HG03135 (cell line): ENCODE data around the gene RPL21.
A peak's percentile ranks its signal among the peaks of the same experiment; 100 is the strongest.

ENCODE experiments used
- ATAC-seq: cut with Tn5 transposase; IDR thresholded peaks from one replicate; pipeline ENCODE4 v1.9.1; 2021; ENCODE audit warnings: mild to moderate bottlenecking, moderate library complexity; ENCODE audit not compliant: unreplicated experiment

RPL21 gene

DNA sequence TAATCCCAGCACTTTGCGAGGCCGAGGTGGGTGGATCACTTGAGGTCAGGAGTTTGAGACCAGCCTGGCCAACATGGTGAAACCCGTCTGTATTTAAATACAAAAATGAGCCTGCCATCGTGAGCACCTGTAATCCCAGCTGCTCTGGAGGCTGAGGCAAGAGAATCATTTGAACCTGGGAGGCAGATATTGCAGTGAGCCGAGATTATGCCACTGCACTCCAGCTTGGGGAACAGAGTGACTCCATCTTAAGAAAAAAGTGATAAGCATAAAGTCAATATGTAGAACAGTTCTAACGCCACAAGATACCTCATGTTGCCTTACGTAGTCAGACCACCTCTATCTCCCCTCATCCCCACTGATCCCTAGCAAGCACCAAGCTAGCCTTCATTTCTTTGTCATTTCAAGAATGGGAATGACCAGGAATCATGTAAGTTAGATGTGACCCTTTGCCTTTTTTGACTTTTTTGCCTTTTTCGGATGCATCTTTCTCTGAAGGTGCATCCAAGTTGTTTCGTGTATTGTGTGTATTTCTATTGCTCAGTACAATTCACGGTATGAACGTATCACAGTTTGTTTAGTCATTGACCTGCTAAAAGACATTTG, 6.4 kb downstream of the RPL21 start:
- no peak for ATAC-seq

- ATAC-seq = no peak
Observed at GRCh38 chr13:27258637-27259386, 7.5 kb downstream of the RPL21 start.

- no peak for ATAC-seq
Observed at GRCh38 chr13:27259831-27260230, 8.5 kb downstream of the RPL21 start.

DNA sequence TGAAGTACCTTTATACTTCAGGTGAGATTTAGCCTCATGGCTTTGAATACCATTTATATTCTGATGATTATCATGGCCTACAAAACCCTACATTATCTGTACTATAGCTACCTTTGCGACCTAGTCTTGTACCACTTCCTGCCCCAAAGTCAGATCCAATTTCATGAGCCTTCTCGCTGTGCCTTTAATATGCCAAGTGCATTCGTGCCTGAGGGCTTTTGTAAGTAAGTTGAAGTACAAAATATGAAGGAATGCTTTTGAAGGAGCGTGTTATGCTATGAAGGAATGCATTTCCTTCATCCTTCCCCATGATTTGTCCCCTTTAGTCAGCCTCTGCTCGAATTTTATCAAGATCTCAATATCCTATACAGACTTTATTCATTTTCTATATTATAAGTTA, 10.0 kb downstream of the RPL21 start:
- ATAC-seq = no peak

GRCh38 chr13:27263438-27263837, 12.1 kb downstream of the RPL21 start:
- ATAC-seq = no peak

GRCh38 chr13:27264181-27264580, 12.8 kb downstream of the RPL21 start:
- no peak for ATAC-seq

DNA sequence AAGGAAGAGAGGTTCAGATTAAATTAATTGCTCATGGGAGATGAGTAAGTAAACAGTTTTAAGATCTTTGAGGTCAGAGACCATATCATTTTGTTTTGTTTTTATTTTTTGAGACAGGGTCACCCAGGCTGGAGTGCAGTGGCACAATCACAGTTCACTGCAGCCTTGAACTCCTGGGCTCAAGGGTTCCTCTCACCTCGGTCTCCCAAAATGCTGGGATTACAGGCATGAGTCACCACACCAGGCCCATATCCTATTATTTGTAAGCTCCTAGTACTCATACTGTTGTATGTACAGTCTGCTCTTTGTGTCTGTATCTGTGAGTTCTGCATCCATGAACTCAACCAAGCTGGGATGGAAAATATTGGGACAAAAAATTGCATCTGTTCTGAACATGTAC, 13.3 kb downstream of the RPL21 start:
- no peak for ATAC-seq

- no peak for ATAC-seq
Observed at GRCh38 chr13:27266917-27267316, 15.6 kb downstream of the RPL21 start.

DNA sequence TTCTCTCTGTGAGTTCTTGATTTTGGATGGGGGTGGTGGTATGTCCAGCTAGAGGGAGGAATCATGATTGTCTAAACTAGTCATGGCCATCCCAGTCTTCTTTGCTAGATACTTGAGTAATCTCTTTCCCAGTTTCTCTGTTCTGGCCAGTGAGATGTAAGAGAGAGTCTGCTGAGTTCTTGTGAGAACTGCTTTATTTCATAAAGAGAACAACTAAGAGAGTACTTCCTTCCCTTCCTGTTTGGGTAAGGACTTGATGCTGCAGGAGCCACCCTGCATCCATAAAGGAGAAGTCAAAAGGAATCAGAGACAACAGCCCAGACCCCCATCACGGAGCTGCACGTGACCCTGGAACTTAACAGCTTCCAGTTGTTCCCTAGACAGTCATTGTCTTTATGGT, 16.2 kb downstream of the RPL21 start:
- ATAC-seq = no peak

GRCh38 chr13:27269114-27269665, 17.8 kb downstream of the RPL21 start:
- ATAC-seq = no peak

DNA sequence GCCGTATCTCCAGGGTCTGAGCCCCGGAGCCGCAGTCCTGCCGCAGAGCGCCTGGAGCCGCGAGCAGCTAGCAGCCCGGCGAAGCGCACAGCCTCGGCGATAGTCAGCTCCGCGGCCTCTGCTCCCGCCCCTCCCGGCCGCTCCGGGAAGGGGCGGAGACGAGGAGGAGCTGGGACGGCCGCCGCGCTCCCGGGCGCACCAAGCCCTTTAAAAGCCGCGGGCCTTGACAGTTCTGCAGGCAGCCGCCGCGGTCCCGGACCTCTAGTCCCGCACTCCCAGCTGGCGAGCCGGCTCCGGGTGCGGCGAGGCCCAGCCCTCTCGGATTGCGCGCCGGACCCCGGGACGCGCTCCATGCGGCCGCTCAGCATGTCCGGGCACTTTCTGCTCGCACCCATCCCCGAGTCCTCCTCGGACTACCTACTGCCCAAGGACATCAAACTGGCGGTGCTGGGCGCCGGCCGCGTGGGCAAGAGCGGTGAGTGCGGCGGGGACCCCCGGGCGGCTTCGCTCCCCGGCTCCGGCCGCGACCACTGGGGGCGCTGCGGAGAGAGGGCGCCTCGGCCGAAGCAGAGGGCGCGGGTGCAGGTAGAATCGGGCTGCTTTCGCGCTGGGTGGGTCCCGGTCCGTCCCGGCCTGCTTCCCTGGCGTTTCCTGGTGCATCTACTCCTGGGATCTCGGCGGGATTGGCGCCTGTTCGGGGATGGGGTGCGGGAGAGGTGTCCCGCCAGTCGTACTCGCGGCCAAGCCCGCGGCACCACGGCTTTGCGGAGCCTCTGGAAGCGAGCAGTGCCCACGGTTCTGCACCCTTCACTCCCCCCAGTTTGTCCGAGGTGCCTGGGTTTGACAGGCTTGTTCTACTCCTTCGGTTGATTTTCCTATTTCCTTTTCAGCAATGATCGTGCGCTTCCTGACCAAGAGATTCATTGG, 19.5 kb downstream of the RPL21 start, which contains the start of gene RASL11A:
Gene RASL11A, plus strand, starts transcription at position 237 of the 927 bp plus-strand sequence. Its CDS starts 115 bp downstream, at position 352.
- peak; percentile 84 for ATAC-seq

- no peak for ATAC-seq
Observed at GRCh38 chr13:27271570-27272096, 20.3 kb downstream of the RPL21 start.

- ATAC-seq = no peak
Observed at GRCh38 chr13:27273658-27274425, 22.5 kb downstream of the RPL21 start.

DNA sequence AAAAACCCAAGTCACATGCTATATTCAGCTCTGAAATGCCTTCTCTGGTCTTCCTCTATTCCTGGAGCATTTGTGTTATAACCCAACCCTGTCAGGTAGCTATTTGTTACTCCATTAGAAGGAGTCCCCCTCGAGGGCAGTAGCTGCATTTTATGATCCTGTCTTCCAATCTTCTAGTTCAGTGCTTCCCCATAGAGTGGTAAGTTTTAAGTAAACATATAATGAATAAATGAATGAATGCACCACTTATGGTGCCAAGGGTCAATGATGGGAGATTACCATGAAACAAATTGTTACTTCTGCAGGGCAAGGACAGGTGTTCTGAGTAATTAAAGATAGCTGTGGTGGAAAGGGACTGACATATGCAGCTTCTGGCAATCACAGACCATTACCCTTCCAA, 23.3 kb downstream of the RPL21 start:
- ATAC-seq = no peak

DNA sequence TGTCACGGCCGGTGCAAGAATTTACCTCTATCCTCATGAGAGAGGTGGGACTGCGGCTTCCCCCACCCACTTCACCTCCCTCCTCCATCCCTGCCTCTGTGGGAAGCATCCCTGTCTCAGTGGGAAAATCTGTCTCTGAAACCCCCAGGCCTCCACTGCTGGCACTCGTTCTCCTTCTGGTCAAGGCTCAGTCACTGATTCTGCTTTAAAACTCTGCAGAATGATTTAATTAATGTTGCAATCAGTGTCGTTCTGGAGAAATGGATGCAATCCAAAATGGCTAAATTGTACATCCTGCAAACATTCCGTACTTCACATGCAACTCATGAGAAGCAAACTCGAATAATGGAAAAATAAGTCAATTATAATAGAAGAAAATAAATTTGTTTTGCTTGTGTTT, 24.8 kb downstream of the RPL21 start:
- ATAC-seq = no peak

DNA sequence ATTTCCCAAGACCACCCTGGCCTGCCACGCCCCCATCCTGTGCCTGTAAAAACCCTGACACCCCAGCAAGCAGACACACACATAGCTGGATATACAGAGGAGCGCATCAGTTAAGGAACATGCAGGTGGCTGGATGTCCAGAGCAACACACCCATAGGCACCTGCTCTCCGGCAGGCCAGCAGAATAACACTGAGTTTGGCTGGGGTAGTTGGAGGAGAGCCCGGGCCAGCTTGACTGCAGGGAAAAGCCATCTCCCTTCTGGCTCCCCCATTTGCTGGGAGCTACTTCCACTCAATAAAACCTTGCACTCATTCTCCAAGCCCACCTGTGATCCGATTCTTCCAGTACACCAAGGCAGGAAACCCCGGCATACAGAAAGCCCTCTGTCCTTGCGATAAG, 28.1 kb downstream of the RPL21 start:
- ATAC-seq = no peak

GRCh38 chr13:27280009-27280656, 28.8 kb downstream of the RPL21 start:
- no peak for ATAC-seq

- ATAC-seq = no peak
Observed at GRCh38 chr13:27280841-27281240, 29.5 kb downstream of the RPL21 start.

GRCh38 chr13:27281420-27281819, 30.1 kb downstream of the RPL21 start:
- no peak for ATAC-seq
